GM21360 (cell line): ENCODE data around the gene SDK1.
"Not testable (repeated sequence)": the region's sequence is repeated elsewhere in the genome, so short reads cannot be mapped to it uniquely, and the experiment has no call there.

Experiments
- ATAC-seq: cut with Tn5 transposase; IDR thresholded peaks from one replicate; pipeline ENCODE4 v1.9.1; 2021; ENCODE audit warnings: mild to moderate bottlenecking, moderate library complexity; ENCODE audit not compliant: unreplicated experiment

The SDK1 gene

GRCh38 chr7:4270941-4271715 lies 970.1 kb downstream of the SDK1 start:
- no peak for ATAC-seq

- no peak for ATAC-seq
Measured at GRCh38 chr7:4271716-4272015, 970.6 kb downstream of the SDK1 start.

DNA sequence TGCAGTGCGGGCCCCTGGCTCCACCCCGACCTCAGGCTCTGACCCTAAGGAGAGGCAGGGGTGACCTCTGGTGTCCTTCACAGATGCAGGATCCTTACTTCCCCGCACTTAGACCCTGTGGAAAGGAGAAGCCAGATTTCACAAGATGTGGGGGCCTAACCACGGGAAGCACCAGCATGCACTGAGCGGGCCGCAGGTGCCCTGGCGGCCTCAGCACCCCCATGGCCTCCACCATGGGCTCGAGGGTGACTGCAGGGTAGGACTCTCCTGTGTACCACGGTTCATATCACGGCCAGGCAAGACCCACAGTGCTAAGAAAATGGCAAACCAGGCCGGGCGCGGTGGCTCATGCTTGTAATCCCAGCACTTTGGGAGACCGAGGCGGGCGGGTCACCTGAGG lies 971.1 kb downstream of the SDK1 start:
- ATAC-seq: no peak

DNA sequence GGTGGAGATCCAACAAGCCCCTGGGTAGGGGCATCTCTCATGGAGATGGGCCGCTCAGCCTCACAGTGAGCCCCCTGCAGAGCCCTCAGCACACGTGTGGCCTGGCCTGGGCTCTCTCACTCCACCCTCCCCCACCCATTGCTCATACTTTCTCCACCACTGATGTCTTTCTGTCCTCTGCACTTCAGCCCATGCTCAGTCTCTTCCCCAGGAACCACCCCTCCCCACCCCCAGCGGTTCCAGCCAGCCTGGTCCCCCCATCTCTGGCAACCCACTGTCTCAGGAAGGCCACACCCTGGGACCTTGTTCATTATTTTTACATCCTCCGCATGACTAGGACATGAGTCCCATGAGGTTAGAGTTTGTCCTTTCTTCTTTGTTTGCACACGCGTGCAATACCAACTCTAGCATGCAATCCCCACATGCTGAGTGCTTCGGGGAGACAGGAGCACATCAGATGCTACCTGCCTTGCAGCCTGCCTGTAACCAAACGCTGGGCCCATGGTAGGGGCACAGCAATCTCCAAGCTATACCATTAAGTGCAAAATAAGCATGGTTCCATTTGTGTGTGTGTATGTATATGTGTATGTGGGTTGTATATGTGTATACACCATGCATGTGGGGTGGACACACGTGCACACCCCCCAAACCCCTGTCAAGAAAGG lies 972.6 kb downstream of the SDK1 start:
- no peak for ATAC-seq

DNA sequence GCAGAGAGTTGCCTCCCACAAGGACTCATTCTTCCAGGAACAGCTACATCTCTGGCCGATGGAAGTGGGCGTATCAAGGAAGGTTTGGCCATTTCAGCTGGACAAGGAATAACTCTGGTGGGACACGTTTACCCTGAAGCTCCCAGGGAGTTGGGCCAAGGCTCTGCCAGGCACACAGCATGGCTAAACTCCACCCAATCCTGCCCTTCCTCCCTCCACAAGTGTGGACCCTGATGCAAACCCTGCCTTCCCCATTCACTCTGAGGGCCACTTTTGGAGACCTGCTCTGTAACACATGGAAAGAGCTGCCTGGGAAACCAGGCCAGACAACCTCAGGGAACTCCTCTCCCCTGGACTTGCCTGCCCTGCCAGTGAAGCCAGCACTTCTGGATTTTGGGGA lies 973.2 kb downstream of the SDK1 start:
- ATAC-seq: no peak

DNA sequence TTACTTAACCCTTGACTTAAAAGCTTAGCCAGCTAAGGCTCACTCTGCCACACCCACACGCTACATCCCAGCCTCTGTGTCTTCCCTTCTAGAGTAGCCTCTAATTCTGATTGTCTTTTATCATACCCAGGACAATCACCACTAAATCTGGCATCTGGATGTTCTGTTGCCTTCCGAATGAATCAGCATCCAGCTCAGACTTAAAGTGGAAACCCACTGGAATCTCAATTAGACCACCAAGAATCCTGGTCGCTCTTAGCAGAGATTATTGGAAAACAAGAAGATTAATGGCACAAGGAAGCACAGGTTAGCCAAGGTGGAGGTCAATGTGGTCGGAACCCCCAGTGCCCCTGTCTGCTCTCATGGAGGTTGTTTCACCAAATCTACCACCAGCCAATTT lies 976.9 kb downstream of the SDK1 start:
- no peak for ATAC-seq

GRCh38 chr7:4279216-4279615 lies 978.2 kb downstream of the SDK1 start:
- no peak for ATAC-seq

- no peak for ATAC-seq
Measured at GRCh38 chr7:4281231-4281993, 980.4 kb downstream of the SDK1 start.

DNA sequence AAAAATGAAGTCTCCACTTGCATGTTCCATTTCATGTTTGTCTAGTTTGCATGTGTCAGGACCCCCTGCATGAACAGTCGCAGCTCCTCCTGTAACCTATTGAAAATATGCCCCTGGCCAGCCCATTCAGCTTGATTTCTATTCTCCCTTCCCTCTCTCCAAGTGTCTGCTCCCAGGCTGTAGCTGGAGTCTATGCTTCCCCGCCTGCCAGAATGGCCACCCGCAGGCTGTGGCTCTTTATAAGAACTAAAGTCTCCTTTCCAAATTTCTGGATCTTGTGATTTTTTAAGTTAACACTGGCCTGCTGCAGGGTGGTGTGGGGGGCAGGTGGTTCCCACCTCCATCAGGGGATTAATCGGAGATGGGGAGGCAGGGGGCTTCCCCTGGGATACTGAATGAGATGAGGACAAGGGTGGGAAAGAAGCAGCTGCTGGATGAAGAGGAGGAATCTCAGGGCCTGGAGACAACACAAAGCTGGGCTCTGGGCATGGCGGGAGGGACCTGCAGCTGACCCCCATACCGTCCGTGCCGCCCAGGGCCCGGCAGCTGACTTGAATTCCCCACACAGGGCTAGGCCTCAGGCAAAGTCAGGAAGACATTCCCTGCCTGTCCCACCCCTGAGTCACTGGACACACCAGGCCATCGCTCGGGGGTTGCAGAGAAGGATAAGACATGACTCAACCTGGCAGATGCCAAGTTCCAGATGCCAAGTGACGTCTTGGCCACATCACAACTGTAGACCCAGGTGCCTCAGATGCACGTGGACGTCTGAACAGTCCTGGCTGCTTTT lies 981.6 kb downstream of the SDK1 start:
- ATAC-seq: no peak

GRCh38 chr7:4286351-4286750 lies 985.3 kb downstream of the SDK1 start:
- ATAC-seq: no peak

GRCh38 chr7:4288791-4289394 lies 987.8 kb downstream of the SDK1 start:
- no peak for ATAC-seq

DNA sequence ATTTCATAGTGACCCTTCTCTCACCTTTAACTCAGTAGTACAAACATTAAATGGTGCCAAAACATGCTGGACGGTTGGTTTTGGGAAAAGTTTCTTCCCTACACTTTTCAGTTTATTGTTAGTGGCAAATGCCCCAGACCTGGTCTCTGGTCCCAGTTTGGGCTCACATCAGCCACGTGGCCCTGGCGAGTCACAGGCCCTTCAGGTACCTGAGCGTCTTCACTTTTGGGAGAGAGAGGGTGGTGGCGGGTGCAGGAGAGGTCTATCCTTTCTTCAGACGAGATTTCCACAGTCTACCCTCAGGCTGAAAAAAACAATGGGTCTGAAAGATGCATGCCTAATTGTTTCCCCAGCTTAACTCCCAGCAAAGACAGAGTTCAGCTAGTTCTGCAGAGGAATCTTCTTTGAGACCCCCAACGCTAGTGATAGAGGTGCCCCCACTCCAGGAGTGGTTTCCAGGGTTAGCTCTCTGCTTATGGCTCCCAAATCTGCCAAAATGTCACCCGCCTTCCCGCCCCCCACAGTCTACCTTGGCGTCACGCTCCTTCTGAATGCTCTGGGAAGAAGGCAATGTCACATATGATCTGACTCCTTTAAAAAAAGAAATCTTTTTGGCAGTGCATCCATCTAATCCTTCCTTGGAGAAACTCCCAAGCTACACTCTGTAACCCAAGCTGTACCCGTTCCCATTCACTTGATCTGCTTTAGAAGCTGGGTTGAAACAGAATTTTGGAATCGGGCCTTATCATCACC lies 996.3 kb downstream of the SDK1 start:
- ATAC-seq: no peak

GRCh38 chr7:4297918-4298219 lies 996.8 kb downstream of the SDK1 start:
- ATAC-seq: no peak

DNA sequence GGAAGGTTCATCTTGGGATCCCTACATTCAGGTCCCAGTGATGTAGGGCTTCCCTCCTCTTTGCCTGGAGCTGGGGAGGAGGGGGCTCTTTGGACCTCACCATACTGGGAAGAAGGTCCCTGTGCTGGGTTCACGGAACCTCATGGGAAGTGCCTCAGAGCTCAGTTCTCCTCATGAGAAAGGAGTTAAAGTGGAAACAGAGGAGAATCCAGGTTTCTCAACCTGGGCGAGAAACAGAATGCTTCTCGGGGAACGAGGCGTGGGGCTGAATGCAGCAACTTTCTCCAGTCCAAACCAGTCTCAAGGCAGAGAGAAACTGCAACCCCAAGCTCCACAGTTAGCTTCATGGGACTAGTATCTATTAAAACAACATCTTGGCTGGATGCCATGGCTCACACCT lies 998.4 kb downstream of the SDK1 start:
- ATAC-seq: no peak

GRCh38 chr7:4302203-4302905 lies 1001.3 kb downstream of the SDK1 start:
- ATAC-seq: no peak

DNA sequence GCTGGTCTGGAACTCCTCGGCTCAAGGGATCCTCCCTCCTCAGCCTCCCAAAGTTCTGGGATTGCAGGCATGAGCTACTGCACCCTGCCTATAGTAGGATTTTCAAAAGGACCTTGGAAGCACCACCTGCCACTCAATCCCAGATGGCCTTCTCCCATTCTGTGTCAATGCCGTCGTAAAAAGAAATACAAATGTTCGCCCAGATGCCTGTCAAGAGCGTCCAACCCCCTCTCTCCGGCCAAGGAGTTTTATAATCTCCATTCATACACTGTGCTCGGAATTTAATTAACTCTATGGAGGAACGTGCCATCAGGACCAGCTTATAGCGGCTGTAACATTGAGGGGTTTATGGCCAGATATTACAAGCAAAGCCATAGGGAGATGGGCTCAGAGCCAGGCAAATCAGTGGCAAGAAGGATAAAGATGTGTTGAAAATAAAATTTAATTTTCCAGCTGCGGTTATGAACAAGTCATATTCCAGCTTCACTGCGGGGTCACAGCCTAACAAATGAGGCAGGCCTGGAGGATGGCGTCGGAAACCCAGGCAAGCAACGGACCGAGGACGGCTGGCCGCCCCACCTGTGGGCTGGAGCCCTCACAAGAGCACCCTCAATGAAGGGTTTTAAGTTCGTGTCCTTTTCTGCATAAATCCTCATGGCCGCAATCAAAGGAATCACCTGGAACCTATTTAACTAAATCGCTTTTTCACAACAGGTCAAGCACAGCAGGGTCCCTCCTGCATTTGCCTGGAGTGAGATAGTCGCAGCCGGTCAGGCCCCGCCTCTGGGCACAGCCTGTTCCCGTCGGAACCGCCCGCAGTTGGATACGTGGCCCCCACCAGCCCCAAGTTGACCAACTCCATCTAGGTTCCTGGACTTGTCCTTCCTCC lies 1006.5 kb downstream of the SDK1 start:
- no peak for ATAC-seq

DNA sequence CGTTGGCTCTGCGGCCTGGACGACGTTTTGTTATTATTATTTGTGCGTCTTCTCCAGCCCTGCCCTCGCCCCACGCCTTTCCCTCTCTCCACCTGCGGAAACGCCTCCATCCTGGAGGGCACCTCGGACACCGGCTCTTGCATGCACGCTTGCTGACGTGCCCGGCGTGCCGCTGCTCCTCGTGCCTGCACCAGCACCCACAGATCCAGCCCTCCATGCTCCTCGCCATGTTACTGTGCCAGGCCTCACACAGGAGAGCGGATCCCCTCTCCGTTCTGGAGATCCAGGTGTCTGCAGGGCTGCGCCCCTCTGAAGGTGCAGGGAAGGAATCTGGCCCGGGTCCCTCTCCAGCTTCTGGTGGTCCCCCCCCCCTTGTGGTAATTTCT lies 1007.1 kb downstream of the SDK1 start:
- ATAC-seq: no peak

- not testable (repeated sequence) for ATAC-seq
Measured at GRCh38 chr7:4313911-4314310, 1012.9 kb downstream of the SDK1 start.

DNA sequence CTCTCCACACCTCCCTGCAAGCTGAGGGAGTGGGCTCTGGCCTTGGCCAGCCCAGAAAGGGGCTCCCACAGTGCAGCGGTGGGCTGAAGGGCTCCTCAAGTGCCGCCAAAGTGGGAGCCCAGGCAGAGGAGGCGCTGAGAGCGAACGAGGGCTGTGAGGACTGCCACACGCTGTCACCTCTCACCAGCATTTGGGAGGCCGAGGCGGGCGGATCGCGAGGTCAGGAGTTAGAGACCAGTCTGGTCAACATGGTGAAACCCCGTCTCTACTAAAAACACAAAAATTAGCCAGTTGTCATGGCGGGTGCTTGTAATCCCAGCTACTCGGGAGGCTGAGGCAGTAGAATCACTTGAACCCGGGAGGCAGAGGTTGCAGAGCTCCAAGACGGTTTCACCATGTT lies 1013.3 kb downstream of the SDK1 start:
- ATAC-seq: not testable (repeated sequence)
